ENCODE data around the gene TTLL10.

TTLL10 gene

DNA sequence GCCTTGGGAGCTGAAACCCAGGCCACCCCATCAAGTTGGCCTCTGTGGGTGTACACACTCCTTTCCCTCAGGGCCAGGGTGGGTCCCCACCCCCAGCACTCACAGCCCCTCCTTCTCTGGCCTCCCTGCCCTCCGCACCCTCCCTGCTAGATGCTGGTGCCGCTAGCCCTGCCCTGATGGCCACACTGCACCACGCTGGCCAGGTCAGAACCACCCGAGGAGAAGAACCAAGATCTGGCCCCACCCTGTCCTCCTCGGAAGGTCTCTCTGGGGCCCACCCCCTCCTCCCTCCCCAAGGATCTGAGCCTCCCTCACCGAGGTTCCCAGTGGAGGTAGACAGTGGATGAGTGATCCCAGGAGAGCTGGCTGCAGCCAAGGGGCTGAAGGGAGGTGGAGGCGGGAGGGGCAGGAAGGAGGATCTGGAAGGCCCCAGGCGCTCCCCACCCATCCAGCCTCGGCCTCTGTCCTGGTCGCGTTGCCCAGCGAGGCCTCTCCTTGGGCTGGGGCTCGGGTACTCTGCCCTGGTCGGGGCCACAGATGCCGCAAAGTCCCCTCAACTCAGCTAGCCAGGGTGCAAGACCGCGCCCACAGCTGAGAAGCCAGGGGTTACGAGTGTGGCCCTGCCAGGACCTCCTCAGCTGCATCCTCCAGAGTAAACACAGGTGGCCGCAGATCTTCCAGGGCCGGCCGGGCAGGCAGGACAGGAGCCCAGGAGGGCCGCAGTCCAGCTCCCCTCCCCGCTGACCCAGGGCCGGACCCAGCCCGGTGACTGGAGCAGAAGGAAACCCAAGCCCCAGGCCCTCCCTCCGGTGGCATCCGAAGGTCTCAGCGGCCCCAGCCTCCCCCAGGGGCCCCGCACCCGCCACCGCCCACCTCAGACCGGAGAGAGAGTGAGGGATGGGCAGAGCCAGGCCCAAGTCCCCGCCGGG lies 63.5 kb downstream of the TTLL10 start:
- no peak for DNase-seq (ENCODE audit: low read depth in 2 of 2)

- no peak for DNase-seq (ENCODE audit: low read depth in 2 of 2)
Measured at GRCh38 chr1:1237874-1238701, 64.4 kb downstream of the TTLL10 start.

- no peak for DNase-seq (ENCODE audit: low read depth in 2 of 2)
Measured at GRCh38 chr1:1238702-1239178, 65.1 kb downstream of the TTLL10 start.

DNA sequence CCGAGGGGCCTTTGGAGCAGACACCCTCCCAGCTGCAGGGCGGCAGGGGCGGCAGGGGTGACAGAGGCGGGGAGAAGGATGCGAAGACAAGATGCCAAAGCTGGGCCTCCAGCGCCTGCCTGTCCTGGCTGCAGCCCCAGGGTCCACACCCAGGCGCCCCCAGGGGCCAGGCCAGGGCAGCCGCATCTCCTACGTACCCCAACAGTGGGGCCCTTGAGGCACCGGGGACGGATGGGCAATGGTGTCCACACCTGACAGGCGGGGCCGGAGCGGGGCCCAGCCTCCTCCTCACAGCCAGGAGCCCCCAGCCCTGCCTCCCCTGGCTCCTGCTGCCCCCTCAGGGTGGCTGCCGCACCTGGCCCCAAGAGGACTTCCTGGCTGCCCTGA lies 65.5 kb downstream of the TTLL10 start:
- DNase-seq (ENCODE audit: low read depth in 2 of 2), result no peak

DNA sequence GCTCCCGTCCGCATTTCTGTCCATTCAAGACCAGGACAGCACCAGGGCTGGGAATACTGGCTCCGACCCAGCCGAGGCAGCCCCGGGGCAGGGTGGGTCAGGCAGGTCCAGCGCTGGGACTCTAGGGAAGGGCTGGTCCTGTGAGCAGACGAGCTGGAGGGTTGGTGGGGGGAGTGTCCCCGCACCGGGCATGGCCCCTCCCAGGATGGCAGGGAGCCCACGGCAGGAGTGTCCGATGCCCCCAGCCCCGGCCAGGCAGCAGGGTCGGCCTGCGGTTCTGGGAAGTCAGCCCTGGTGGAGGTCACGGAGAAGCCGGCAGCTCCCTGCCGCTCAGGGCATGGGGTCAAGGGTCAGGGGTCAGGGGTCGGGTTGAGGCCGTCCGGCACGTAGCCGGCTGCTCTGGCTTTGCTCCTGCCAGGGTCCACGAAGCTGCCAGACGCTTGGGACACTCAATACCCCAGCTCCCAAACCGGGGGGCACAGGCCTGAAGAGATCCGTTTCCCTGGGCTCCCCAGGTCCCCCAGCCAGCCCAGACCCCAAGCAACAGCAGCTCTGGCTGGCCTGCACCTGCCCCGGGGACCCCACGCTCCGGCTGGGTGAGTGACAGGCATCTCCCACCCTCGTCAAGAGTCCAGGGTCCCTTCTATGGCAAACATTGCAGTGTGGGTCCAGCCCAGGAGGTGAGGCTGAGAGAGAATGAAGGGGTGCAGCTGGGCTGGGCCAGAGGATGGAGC lies 66.1 kb downstream of the TTLL10 start:
- no peak for DNase-seq (ENCODE audit: low read depth in 2 of 2)

DNA sequence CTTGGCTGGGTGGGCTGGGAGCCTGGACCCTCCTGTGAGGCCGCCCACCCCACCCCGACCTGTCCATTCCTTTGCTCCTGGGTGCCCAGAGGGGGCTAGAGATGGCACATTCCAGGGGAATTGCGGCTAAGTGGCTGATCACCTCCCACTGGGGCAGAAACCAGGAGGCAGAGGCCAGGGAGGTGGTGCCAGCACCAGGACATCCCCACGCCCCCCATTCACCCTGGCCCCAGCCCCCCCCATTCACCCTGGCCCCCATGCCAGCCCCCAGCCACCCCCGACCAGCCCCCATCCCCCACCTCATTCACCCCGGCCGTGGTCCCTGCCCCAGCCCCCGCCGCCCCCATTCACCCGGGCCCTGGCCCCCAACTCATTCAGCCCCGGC lies 66.7 kb downstream of the TTLL10 start:
- no peak for DNase-seq (ENCODE audit: low read depth in 2 of 2)

DNA sequence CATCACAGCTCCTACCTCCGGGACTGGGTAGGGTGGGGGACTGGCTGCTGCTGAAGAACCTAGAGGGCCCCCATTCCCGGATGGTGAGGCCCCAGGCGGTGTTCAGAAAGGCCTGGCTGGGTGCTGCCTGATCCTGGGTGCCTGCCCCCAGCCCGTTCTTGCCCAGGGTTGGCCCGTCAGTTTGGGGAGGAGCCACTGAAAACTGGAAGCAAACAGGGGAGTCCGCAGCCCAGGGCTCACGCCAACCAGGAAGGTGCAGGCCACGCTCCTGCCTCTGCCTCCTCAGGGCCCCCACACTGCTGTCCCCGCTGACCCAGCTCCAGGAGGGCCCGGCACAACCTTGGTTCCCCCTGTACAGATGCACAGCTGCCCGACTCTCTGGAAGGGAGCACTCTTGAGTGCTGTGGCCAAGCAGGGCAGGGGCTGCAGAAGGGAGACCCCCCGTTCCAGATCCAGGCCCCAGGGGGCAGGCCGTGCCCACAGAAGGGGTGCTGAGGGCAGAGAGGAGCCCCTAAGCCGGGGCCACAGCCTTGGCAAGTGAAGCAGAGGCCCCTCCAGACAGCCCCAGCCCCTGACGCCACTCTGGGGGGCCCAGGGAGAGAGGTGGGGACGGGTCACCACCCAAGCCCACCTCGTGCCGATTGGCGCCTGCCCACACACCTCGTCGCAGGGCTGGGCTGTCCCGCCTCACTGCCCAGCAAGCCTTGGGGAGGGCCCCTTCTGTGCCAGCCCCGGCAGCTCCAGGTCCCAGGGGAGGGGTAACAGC lies 67.3 kb downstream of the TTLL10 start:
- no peak for DNase-seq (ENCODE audit: low read depth in 2 of 2)

DNA sequence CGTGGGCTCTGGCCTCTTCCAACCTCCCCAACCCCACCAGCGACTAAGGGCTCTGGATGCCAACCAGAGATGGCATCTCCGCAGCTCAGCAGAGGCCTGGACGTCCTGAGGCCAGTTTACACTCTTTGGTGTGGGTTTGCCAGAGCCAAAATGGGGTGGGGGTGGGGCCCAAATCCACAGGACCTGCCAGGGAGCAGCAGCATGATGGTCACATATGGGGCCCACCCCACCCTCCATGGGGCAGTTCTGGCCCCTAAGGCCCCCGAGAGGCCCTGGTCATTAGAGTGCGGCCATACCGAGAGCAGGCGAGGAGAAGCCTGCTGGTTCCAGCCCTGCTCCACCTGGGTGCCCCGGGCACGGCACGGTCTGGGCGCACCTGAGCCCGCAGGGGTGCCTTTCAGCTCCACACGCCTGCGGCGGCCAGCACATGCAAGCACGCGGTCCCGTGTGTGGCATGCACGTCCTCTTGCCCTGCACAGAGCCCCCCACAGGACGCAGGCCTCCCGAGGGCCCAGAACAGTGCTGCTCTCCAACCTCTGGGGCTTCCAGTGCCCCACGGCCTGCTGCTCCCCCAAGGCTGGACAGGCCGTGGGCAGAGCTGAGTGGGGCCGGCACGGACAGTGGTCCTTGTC lies 68.0 kb downstream of the TTLL10 start:
- DNase-seq (ENCODE audit: low read depth in 2 of 2), result no peak

DNA sequence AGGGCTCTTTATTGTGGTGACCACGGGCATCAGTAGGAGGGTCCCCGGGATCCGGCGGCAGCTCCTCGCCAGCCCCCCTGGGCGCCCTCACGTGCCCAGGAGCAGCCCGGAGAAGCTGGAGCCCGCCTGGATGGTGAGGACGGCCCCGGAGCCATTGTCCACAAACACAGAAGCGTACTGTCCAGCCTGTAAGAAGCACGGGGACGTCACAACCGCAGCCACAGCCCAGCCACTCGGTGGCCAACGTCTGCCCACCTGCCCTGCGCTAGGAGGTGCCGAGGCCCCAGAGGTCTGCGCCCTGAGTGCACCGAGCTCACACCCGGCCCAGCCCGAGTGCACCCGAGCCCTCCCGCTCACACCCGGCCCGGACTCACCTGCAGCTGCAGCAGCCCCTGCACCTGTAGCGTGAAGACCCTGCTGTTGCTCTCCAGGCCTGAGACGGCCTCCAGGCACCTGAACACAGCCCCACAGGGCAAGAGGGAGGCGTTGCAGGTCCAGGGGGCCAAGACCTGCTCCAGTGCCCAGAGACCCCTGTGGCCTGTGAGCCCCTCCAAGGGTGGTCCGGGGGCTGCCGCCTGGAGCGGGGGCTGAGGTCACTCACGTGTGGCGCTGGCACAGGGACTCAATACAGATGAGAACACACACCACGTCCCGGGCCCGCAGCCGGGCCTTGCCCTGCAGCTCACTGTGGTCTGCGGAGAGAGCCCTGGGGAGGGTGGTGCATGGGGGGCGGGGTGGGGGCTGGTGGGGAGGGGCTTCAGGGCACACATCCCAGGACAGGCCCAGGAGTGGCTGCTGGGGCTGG lies 69.0 kb downstream of the TTLL10 start:
- no peak for DNase-seq (ENCODE audit: low read depth in 2 of 2)

DNA sequence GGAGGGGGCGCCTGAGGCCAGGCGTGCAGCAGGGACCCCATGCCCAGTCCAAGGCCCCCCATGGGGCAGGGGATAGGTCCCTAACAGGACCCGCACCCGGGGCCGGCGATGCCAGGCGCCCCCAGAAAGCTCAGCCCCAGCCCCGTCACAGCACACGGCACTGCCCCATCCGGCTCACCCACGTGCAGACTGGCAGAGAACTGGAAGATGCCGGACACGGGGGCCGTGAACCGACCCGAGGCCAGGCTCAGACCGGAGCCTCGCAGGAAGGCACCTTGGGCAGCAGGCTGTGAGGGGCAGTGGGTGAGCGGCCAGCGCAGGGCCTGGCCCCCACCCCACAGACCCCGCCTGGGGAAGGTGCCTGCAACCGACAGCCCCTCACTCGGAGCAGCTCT lies 69.6 kb downstream of the TTLL10 start:
- DNase-seq (ENCODE audit: low read depth in 2 of 2), result no peak

GRCh38 chr1:1243807-1244191 lies 70.1 kb downstream of the TTLL10 start:
- DNase-seq (ENCODE audit: low read depth in 2 of 2), result no peak

GRCh38 chr1:1244192-1244811 lies 70.6 kb downstream of the TTLL10 start:
- no peak for DNase-seq (ENCODE audit: low read depth in 2 of 2)

DNA sequence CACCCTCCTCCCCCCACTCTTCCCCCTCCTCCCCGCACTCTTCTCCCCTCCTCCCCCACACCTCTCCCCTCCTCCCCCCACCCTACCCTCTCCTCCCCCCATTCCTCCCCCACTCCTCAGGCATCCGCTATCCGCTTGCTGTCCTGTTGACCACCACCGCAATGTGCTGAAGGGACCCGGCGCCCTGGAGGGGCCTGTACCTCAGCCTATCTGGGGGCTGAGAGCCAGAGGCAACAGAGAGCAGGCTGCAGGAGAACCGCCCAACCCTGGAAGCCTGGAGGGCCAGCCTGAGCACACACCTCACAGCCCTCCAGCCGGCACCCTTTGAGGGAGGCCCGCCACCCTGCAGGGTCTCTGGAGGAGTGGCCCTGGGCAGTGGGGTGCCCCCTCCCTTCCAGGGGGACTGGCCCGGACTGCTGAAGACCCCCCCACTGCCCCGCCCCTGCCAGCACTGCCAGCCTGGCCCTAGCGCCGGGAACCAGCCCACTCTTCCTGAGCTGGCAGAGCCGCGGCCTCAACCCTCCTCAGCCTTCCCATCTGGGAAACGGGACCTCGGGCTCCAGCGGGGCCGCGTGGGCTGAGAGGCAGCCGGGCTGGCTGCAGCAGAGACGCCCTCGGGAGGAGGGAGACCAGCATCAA lies 71.6 kb downstream of the TTLL10 start:
- DNase-seq (ENCODE audit: low read depth in 2 of 2), result no peak

DNA sequence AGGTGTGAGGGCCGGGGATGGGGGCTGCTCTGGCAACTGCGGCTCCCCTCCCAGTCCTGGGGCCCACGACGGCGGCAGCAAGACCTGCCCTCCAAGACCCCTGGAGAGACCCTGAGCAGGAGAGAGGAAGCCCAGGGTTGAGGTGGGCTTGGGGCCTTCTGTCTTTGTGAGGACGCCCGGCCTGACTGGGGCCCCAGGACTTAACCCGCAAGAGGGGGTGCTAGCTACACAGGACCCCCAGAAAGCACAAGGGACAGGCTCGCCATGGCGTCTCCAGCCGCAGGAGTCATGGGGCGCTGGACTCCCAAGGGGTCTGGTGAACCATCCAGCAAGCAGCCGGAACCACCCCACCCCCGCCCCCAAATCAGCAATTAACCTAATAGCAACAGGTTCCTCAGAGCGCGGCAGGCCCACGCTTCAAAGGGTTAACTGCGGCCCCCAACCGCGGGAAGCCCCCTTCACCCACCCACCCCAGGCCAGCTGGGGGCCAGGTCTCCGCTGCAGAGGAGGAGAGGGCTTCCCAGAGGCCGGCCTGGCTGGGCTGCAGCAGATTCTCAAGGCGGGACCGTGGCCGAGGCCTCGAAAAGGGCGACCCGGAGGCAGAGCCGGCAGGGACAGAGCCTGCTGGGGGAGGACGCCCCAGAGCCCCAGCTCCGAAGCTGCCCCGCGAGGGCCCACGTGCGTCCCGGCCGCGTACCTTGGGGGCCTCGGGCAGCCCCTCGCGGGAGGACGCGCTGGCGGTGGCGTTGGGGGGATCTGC lies 72.3 kb downstream of the TTLL10 start:
- DNase-seq (ENCODE audit: low read depth in 2 of 2), result no peak

GRCh38 chr1:1246577-1247340 lies 73.1 kb downstream of the TTLL10 start, which contains the start of gene C1QTNF12:
Gene C1QTNF12, minus strand, starts transcription at chr1:1246722. Its CDS starts 32 bp downstream, at chr1:1246690.
- no peak for DNase-seq (ENCODE audit: low read depth in 2 of 2)

DNA sequence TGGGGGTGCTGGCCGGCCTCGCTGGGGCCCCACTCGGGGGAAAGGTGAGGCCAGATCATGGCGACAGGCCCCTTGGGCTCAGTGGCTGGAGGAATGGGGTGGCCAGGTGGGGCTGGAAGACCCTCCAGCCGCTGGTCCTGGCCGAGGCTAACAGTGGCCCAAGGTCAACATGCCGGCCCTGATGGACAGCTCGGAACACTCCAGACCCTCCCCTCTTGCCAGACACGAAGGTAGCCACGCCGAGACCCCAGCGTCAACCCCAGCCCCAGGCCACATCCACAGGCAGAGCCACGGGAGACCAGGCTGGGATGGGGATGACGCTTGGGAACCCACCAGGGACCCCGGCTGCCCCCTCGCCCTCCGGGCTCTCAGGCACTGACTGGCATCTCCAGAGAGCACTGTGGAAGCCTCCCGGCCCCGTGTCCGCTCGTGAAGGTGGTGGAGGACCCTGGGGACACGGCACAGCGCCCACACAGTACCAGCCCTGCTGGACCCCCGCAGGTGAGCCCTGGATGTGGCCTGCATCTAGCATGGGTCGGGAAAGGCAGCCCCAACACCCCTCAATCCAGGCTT lies 73.7 kb downstream of the TTLL10 start:
- DNase-seq (ENCODE audit: low read depth in 2 of 2), result no peak

All from stimulated activated CD4-positive, alpha-beta T cell treated with anti-CD3 and anti-CD28 coated beads, Interleukin-12 subunit alpha, Interleukin-12 subunit beta, amount 100 ng/mL, for 24 hours (primary cell).